ENCODE data around the gene RFPL1.
"Not testable (repeated sequence)": the region's sequence is repeated elsewhere in the genome, so short reads cannot be mapped to it uniquely, and the experiment has no call there.

The RFPL1 gene

GRCh38 chr22:29396126-29396525 lies 42.3 kb upstream of the RFPL1 start:
- H3K36me3 ChIP-seq: no peaks in the 10 kb centered on the region
- TF ChIP-seq CTCF (IDR thresholded peaks at IDR 0.05; ENCODE audit: low read depth, low read length): no peak
- no peaks in the 10 kb centered on the region for H3K27me3 ChIP-seq (ENCODE audit: insufficient read depth, low read depth, severe bottlenecking)
- no peak for DNase-seq
- no peak overlapping the region for H3K4me3 ChIP-seq (ENCODE audit: low read depth, low read length)
- no peaks in the 10 kb centered on the region for H3K9me3 ChIP-seq (ENCODE audit: severe bottlenecking)
- no peak overlapping the region for H3K27ac ChIP-seq

- Histone ChIP-seq H3K4me3 (ENCODE audit: low read depth, low read length) (no peak overlapping the region), H3K36me3 (no peaks in the 10 kb centered on the region), H3K27me3 (ENCODE audit: insufficient read depth, low read depth, severe bottlenecking) (no peaks in the 10 kb centered on the region), H3K9me3 (ENCODE audit: severe bottlenecking) (no peaks in the 10 kb centered on the region), H3K27ac (no peak overlapping the region)
- DNase-seq: no peak
- TF ChIP-seq CTCF (IDR thresholded peaks at IDR 0.05; ENCODE audit: low read depth, low read length): no peak
Measured at GRCh38 chr22:29397791-29398190, 40.6 kb upstream of the RFPL1 start.

- H3K36me3 ChIP-seq: no peaks in the 10 kb centered on the region
- TF ChIP-seq CTCF (IDR thresholded peaks at IDR 0.05; ENCODE audit: low read depth, low read length): no peak
- DNase-seq: no peak
Measured at GRCh38 chr22:29400576-29400975, 37.8 kb upstream of the RFPL1 start.

GRCh38 chr22:29401538-29401937 lies 36.8 kb upstream of the RFPL1 start:
- H3K27ac ChIP-seq; H3K9me3 ChIP-seq (ENCODE audit: severe bottlenecking); DNase-seq; H3K36me3 ChIP-seq; H3K27me3 ChIP-seq (ENCODE audit: insufficient read depth, low read depth, severe bottlenecking); H3K4me3 ChIP-seq (ENCODE audit: low read depth, low read length): not testable (repeated sequence)

More at GRCh38 chr22:29400576-29400975, 37.8 kb upstream of the RFPL1 start:
- H3K4me3 ChIP-seq (ENCODE audit: low read depth, low read length): no peak overlapping the region
- no peaks in the 10 kb centered on the region for H3K9me3 ChIP-seq (ENCODE audit: severe bottlenecking)
- H3K27ac ChIP-seq: no peak overlapping the region
- no peaks in the 10 kb centered on the region for H3K27me3 ChIP-seq (ENCODE audit: insufficient read depth, low read depth, severe bottlenecking)

DNA sequence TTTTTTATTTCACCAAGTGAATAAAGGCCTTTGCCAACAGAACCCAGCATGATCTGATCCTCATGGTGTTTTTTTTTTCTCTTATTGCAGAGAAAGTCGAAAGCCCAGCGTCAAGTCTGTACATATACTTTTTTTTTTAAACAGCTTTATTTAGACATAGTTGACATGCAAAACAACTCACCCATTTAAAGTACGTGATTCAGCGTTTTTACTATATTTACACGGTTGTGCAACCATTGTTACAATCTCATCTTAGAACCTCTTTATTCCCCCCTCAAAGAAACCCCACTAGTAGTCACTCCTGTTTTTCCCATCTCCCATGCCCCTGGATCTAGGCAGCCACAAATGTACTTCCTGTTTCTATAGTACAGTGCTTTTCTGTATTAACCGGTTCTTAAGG lies 29.4 kb upstream of the RFPL1 start:
- H3K36me3 ChIP-seq: no peaks in the 10 kb centered on the region
- no peak overlapping the region for H3K4me3 ChIP-seq (ENCODE audit: low read depth, low read length)
- no peaks in the 10 kb centered on the region for H3K27me3 ChIP-seq (ENCODE audit: insufficient read depth, low read depth, severe bottlenecking)
- H3K9me3 ChIP-seq (ENCODE audit: severe bottlenecking): no peaks in the 10 kb centered on the region
- DNase-seq: no peak
- no peak overlapping the region for H3K27ac ChIP-seq
- TF ChIP-seq CTCF (IDR thresholded peaks at IDR 0.05; ENCODE audit: low read depth, low read length): no peak

DNA sequence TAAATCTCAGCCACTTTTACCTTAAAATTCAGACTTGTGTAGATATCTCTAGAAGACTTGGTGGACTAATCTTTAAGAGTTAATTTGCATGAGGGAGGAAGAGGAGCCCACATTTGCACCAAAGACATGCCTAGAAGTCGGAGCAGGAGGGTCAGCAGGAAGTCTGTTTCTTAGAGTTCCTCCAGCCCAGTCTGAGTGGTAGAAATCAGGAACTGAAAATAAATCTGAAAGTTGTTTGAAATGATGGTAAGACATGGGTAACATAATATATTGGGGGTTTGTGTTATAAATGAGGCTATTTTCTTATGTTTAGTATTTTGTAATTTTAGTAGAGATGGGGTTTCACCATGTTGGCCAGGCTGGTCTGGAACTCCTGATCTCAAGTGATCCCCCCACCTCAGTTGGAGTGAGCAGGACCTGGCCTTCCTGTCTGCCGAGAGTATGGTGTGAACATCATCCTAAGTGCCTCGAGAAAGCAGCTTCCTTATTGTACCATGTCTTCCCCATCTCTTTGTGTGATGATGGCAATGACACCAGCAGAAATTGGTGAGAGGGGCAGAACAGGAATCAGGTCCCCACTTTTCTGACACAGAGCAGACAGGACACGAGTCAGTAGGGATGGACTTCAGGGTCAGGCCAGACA lies 26.7 kb upstream of the RFPL1 start:
- not testable (repeated sequence) for H3K4me3 ChIP-seq (ENCODE audit: low read depth, low read length); H3K27me3 ChIP-seq (ENCODE audit: insufficient read depth, low read depth, severe bottlenecking); H3K9me3 ChIP-seq (ENCODE audit: severe bottlenecking); H3K27ac ChIP-seq; DNase-seq; H3K36me3 ChIP-seq

- peak; percentile 30 for DNase-seq
- H3K4me3 ChIP-seq (ENCODE audit: low read depth, low read length); H3K9me3 ChIP-seq (ENCODE audit: severe bottlenecking); H3K27me3 ChIP-seq (ENCODE audit: insufficient read depth, low read depth, severe bottlenecking); H3K36me3 ChIP-seq; H3K27ac ChIP-seq: not testable (repeated sequence)
- peak; percentile 55 for TF ChIP-seq CTCF (IDR thresholded peaks at IDR 0.05; ENCODE audit: low read depth, low read length)
Measured at GRCh38 chr22:29412772-29413171, 25.6 kb upstream of the RFPL1 start.

GRCh38 chr22:29414951-29415591 lies 23.3 kb upstream of the RFPL1 start:
- DNase-seq; H3K9me3 ChIP-seq (ENCODE audit: severe bottlenecking); H3K27me3 ChIP-seq (ENCODE audit: insufficient read depth, low read depth, severe bottlenecking); H3K4me3 ChIP-seq (ENCODE audit: low read depth, low read length); H3K27ac ChIP-seq; H3K36me3 ChIP-seq: not testable (repeated sequence)

- H3K9me3 ChIP-seq (ENCODE audit: severe bottlenecking); H3K36me3 ChIP-seq; H3K27ac ChIP-seq; H3K27me3 ChIP-seq (ENCODE audit: insufficient read depth, low read depth, severe bottlenecking); H3K4me3 ChIP-seq (ENCODE audit: low read depth, low read length); DNase-seq: not testable (repeated sequence)
Measured at GRCh38 chr22:29418704-29419103, 19.7 kb upstream of the RFPL1 start.

Data from WERI-Rb-1 (cell line).